NCI-H82 (cell line): ENCODE measurements around the gene ITM2C.

Experiments used
- DNase-seq: peaks from one replicate; lab custom pipeline; 2025; lab: John Stamatoyannopoulos, UW

ITM2C gene

GRCh38 chr2:230873661-230874401, 9.1 kb downstream of the ITM2C start:
- no peak for DNase-seq

GRCh38 chr2:230874456-230874855, 9.7 kb downstream of the ITM2C start:
- DNase-seq = no peak

- DNase-seq = no peak
Observed at GRCh38 chr2:230874876-230875275, 10.1 kb downstream of the ITM2C start.

GRCh38 chr2:230875347-230876315, 10.9 kb downstream of the ITM2C start:
- no peak for DNase-seq

- no peak for DNase-seq
Observed at GRCh38 chr2:230877116-230877758, 12.5 kb downstream of the ITM2C start.

GRCh38 chr2:230877759-230878598, 13.2 kb downstream of the ITM2C start:
- DNase-seq = no peak

GRCh38 chr2:230878599-230879188, 14.0 kb downstream of the ITM2C start:
- no peak for DNase-seq

- DNase-seq = no peak
Observed at GRCh38 chr2:230879271-230879882, 14.6 kb downstream of the ITM2C start.

- no peak for DNase-seq
Observed at GRCh38 chr2:230879891-230880290, 15.1 kb downstream of the ITM2C start.

GRCh38 chr2:230881840-230882239, 17.1 kb downstream of the ITM2C start:
- DNase-seq = no peak

- DNase-seq = no peak
Observed at GRCh38 chr2:230885463-230886130, 20.9 kb downstream of the ITM2C start.

GRCh38 chr2:230886206-230886605, 21.5 kb downstream of the ITM2C start:
- DNase-seq = no peak

GRCh38 chr2:230886671-230887071, 21.9 kb downstream of the ITM2C start:
- no peak for DNase-seq

GRCh38 chr2:230887342-230887741, 22.6 kb downstream of the ITM2C start:
- DNase-seq = no peak

- DNase-seq = no peak
Observed at GRCh38 chr2:230888824-230889400, 24.2 kb downstream of the ITM2C start.

- DNase-seq = peak; percentile 11
Observed at GRCh38 chr2:230889911-230890601, 25.3 kb downstream of the ITM2C start.

GRCh38 chr2:230890646-230891045, 25.9 kb downstream of the ITM2C start:
- DNase-seq = no peak

GRCh38 chr2:230891064-230891463, 26.3 kb downstream of the ITM2C start:
- DNase-seq = no peak

- DNase-seq = peak; percentile 86
Observed at GRCh38 chr2:230891509-230891908, 26.8 kb downstream of the ITM2C start.
